NCI-H510A (cell line): ENCODE measurements around the gene LBH.

Source experiments
- DNase-seq: peaks from one replicate; lab custom pipeline; 2025; lab: John Stamatoyannopoulos, UW

The LBH gene

GRCh38 chr2:30273574-30273929 lies 42.2 kb downstream of the LBH start:
- no peak for DNase-seq

DNA sequence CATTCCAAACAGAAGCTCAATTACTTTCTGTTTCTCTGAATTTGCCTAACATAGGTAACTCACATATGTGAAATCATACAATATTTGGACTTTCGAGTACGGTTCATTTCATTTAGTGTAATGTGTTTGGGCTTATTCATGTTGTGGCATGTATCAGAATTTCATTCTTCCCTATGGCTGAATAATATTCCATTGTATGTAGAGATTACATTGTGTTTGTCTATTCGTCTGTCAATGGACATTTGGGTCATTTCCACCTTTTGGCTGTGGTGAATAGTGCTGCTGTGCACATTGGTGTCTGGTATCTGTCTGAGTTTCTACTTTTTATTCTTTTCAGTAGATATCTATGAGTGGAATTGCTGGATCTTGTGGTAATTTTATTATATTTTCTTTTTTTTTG lies 43.9 kb downstream of the LBH start:
- DNase-seq, result no peak

- DNase-seq, result no peak
These were observed 45.1 kb downstream of the LBH start for GRCh38 chr2:30276455-30276911.

DNA sequence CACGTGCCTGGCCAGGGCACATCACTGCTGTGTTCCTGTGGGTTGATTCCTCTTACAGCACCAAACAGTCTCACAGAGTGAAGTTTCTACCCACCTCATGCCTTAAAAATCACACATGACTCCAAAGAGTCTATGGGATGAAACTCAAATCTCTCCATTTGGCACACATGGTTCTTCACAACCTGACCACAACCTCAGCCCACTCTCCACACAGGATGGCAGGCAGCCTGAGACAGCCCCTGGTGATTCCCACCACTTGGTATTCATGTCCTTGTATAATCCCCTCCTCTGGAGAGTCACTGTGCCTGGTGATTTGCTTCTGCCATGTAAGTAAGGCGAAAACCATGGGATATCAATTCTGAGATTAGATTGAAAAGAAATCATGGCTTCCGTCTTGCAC lies 46.2 kb downstream of the LBH start:
- DNase-seq, result no peak

DNA sequence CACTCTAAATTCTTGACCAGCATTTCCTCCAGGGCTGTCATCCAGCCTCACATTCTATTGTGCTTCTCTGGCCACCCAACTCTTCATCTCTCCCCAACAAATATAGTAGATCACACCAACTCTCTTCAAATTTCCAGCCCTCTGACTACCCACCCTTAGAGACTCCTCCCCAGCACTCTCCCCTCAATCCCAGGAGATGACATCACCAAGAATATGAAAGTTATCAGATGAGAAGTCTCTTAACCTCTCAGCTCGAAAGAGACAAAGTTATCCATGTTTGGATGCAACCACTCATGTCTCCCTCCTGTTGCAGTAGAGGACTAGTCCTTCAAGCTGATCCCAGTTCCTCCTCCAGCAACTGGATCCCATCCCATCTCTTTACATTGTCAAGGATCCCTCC lies 47.1 kb downstream of the LBH start:
- no peak for DNase-seq

GRCh38 chr2:30280596-30281434 lies 49.5 kb downstream of the LBH start:
- no peak for DNase-seq

GRCh38 chr2:30282081-30282480 lies 50.7 kb downstream of the LBH start:
- no peak for DNase-seq

- DNase-seq, result no peak
These were observed 51.4 kb downstream of the LBH start for GRCh38 chr2:30282721-30283120.

DNA sequence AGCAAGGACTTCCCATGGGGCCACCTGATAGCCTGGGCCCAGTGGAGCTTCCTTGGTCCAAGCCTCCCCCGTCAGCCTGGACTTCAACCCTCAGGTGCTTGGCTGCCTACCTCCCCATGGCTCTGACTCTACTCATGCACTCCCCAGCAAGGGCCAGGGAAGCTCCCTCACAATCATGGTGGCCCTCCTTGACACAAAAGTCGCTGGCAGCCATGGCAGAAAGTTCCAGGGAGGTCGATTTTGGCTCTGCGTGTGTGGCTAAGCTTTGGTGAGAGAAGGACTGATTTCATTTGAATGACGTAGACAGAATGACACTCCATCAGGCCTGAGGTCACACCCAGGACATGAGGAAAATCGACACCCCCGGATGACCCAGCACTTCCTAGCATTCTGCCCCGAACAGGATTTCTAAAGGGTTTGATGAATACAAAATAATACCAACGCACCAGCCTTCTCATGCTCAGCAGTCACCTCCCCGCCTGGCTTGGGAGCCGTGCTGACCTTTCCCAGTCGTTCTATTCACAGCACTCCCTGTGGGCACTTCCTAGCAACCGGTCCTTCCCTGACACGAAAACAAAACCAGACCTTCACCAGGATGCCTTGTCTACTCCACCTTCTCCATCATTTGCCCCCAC lies 52.7 kb downstream of the LBH start:
- DNase-seq, result no peak

- no peak for DNase-seq
These were observed 54.4 kb downstream of the LBH start for GRCh38 chr2:30285758-30286157.

- DNase-seq, result no peak
These were observed 56.0 kb downstream of the LBH start for GRCh38 chr2:30287190-30287840.

DNA sequence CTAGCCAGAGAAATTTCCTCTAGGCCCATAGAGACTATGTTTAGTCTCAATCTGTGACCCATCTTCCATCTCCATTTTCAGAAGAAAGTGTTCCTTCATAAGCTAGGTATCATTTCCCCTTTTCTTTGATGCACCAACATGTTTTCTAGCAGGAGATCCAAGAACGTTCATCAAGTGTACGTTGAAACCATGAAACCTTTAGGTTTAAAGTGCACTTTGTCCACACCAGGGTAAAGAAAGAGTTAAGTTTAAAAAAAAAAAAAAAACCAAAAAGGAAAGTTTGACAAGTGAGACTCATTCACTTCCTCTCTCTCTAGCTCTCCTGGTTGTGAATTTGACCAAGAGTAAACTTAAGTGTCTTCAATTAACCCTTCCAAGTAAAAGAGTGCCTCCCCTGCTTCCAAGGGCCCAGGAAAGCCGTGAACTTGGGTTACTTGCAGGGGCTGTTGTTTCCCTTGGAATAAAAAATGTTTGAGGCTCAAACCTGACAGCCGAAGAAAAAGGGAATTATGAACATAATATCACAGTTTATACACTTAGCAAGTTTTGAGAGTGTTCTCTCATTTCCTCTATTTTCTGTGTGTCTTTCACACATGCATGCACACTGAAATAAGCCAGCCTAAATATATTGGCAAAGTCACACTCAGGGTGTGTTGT lies 56.7 kb downstream of the LBH start:
- no peak for DNase-seq

DNA sequence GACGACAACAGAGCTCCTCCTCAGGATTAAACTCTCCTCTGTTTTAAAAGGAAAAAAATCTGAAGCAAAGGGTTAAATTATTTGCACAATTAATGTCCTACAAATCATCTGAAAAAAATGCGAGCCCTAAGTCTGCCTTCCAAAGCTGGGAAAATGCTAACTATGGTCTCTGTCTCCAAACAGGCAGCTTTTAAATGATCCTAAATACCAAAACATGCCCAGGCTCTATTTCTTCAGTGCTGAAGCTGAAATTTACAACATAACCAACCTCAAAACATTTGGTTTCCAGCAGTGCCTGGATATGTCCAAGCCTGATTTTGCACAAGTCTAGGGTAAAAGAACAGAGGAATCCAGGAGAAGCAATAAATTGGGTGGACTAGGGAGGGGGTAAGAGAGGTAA lies 57.2 kb downstream of the LBH start:
- no peak for DNase-seq

DNA sequence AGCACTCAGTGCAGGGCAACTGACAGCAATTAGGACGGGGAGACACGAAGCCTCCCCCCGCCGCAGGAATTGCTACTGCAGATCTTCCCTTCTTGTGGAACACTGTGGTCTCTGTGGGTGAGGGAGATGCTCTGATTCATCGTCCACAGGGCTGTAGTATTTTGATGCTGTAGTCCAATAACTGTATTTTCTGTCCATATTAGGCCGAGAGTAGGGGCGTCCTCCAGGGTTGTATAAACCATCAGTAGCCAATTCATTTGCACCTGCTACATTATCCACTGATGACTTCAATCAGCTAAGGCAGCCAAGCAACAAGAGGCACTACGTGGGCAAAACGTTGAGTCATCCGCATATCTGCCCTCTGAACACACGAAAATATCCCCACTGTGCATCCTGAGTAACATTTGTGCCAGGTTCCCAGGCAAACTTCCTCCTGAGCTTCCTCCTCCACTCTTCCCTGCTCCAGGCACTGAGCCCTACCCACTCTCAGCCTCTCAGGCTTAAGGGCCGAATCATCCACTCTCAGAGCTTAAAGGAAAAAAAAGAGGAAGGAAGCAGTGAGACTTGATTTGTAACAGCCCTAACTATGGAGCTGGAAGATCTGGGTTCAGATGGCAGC lies 62.1 kb downstream of the LBH start:
- DNase-seq, result no peak

DNA sequence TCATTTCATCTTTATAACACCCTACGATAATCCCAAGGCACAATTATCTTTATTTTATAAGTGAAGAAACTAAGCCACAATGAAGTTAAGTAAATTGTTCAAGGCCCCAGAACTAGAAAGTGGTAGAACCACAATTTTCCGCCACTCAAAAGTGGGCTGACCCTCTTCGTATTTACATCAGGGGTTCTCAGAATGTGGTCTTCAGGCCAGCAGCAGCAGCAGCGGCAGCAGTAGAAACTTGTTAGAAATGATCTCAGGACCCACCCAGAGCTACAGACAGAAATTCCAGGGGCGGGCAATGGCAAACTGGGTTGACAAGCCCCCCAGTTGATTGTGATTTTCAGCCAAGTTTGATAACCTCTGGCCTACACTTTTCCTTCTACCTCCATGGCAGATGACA lies 62.8 kb downstream of the LBH start:
- no peak for DNase-seq

- DNase-seq, result no peak
These were observed 65.2 kb downstream of the LBH start for GRCh38 chr2:30296496-30296895.

- DNase-seq, result no peak
These were observed 67.0 kb downstream of the LBH start for GRCh38 chr2:30298302-30298701.

GRCh38 chr2:30300122-30300455 lies 68.8 kb downstream of the LBH start:
- no peak for DNase-seq

DNA sequence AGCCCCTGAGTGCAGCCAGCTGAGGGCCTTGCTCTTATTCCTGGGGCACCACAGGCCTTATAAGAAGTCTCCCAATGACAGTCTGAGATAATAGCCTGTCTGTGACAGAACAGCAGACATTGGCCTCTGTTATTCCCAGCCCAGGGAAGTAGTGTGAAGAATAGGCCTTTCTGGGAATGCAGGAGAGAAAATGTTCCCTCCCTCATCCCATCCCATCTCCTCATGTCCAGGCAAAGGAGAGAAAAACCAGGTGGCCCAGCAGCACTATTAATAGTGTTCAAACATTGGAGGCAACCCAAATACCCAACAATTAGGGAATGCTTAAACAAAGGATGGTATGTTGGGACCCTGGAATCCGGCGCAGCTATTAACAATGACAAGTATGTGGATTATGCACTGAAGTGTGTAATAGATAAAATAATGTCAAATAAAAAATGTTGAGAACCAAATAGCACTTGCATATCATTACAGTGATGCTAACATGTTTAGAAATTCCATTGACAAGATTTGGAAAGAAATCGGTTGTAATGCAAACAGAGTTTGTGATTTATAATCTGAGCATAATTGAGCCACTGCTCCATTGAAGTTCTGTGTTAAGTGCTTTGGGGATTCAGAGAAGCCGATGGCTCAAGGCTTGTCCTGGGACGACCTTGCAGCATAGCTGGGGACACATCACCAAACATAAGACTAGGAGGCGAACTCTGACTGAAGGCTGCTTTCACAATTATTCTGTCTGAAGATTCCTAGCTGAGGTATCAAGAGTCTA lies 69.3 kb downstream of the LBH start:
- DNase-seq, result no peak

GRCh38 chr2:30301551-30301950 lies 70.2 kb downstream of the LBH start:
- DNase-seq, result no peak

DNA sequence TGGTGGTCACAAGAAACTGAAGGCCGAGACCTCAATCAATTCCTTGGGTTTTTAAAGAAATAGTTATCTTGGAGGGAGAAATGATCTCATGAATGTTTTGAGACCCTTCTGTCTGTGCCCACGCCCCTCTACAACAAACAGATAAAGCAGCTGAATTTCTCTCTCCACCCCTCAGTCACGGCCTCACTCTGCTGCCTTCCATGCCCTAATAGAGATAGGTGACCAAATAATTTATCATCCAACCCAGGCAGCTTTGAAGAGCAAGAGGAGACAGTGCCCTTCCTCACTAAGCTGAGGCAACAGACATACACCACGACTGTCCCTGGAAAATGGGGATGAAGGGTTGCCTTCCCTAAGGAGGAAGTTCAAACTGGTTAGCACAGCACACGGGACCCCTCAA lies 71.2 kb downstream of the LBH start:
- DNase-seq, result no peak

- no peak for DNase-seq
These were observed 71.8 kb downstream of the LBH start for GRCh38 chr2:30303095-30303494.
